GM23248 (cell line): ENCODE results near the gene RHOT2.

Experiments
- EZH2 ChIP-seq: fragments of 200-600 bp; sonication (generic); IDR thresholded peaks from 2 replicates; pipeline ENCODE4 v1.6.1; 2018; ENCODE audit warnings: antibody characterized with exemption, mild to moderate bottlenecking; ENCODE audit not compliant: insufficient read depth, poor library complexity, severe bottlenecking
- EZH2phosphoT487 ChIP-seq: fragments of 200-600 bp; sonication (generic); IDR thresholded peaks from 2 replicates; pipeline ENCODE4 v1.6.1; 2018; ENCODE audit warnings: antibody characterized with exemption, moderate library complexity, mild to moderate bottlenecking, low read depth; ENCODE audit not compliant: insufficient read depth

DNA sequence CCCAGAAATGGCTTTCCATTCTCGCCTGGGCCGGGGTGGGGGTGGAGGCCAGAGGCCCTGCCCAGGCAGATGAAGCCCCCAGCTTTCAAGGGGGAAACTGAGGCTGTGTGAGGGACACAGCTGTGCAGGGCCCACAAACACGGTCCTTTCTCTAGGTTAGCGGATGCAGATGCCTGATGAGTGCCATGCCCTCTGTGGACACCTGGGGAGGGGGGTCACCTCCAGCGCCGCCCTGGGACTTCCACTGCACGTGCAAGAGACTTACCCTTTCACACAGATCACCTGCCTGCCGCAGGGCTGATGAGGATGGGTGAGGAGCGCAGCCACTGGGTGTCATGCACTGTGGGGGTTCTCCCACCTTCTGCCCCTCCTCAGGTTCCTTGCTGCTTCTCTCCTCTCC is 50.5 kb downstream of the RHOT2 start:
- TF ChIP-seq EZH2, result no peak
- no peak for TF ChIP-seq EZH2phosphoT487
